ENCODE results near the gene HES5. TPM values are rescaled to one million over a fixed set of nuclear protein-coding genes. Genes with fewer than 3 reads are reported as not detected.

HES5 gene
- total and polyA plus RNA-seq, 10 of the 15 experiments (the other 5 are each of a cell fraction or from before 2014, with no cell fraction given): 0.12 to 0.15 TPM; not detected in 8

- no peak for DNase-seq (ENCODE audit: low read depth, low spot score)
- intact Hi-C loops (cut with micrococcal nuclease; ENCODE audit: unreplicated experiment): loop anchor here (1.0 to 5.0 kb wide), 2 partner anchors 21 to 865 kb away; no protein-coding TSS in a partner anchor
- Histone ChIP-seq H2AFZ (ENCODE audit: control insufficient read depth, low read depth, low read length) (peak overlapping the region; percentile 24), H3K9ac (ENCODE audit: control insufficient read depth, insufficient read depth, low read length) (peak overlapping the region; percentile 98), H3K9me3 (replicated peaks; ENCODE audit: control insufficient read depth, insufficient read depth, low read length) (no peaks in the 10 kb centered on the region), H3K36me3 (ENCODE audit: control insufficient read depth in 2 of 2, insufficient read depth in 2 of 2, low read length in 1 of 2) (peaks cover 0 to 2% of the 10 kb centered on the region in 2 experiments; a peak in 2 of 4 replicates), H3K27ac (ENCODE audit: control insufficient read depth, insufficient read depth) (peak overlapping the region; percentile 99), H4K20me1 (ENCODE audit: control insufficient read depth, insufficient read depth) (no peaks in the 10 kb centered on the region), H3K4me1 (ENCODE audit: control insufficient read depth, insufficient read depth, low read length) (peaks cover 25% of the 10 kb centered on the region), H3K4me2 (ENCODE audit: control insufficient read depth, insufficient read depth) (peak overlapping the region; percentile 97), H3K79me2 (ENCODE audit: control insufficient read depth, insufficient read depth, low read length) (peaks cover 38% of the 10 kb centered on the region), H3K27me3 (replicated peaks in 1 of 2; ENCODE audit: control insufficient read depth in 2 of 2, insufficient read depth in 2 of 2, low read length in 1 of 2) (no peaks in the 10 kb centered on the region), H3K4me3 (peak overlapping the region; percentile 87)
- ChIA-PET SMC1A (ENCODE audit: uncharacterized antibody, unreplicated experiment) (interaction anchor here (0.9 to 4.7 kb wide), 5 partner anchors 9 to 27 kb away, joined by 3 to 39 read pairs (median 7); partner anchors contain the start of gene PRXL2B), RAD21 (ENCODE audit: unreplicated experiment) (interaction anchor here (1.3 to 3.3 kb wide), 8 partner anchors 8 to 163 kb away, joined by 3 to 41 read pairs (median 12); partner anchors contain the start of gene PANK4), POLR2A (interaction anchor here (0.6 to 5.5 kb wide), 5 partner anchors 9 to 27 kb away, joined by 4 to 61 read pairs (median 23); partner anchors contain the start of gene PRXL2B), CTCF (interaction anchor here (0.8 to 5.1 kb wide), 9 partner anchors 9 to 144 kb away, joined by 3 to 54 read pairs (median 6); partner anchors contain the start of genes PEX10 and PRXL2B)
- peak; percentile 41 for ATAC-seq
- no TSS peak for BruUV-seq (replicated peaks)
- under 1% methylated on average over 23 of the region's 24 CpGs for WGBS (ENCODE audit: insufficient coverage, insufficient replicate concordance, low lambda C conversion rate, missing lambda C conversion rate)
- in situ Hi-C loops (cut with MboI): no loop called here
- FAIRE-seq: peak; percentile 47
- TF ChIP-seq USF1 (IDR thresholded peaks at IDR 0.05; ENCODE audit: borderline replicate concordance, extremely low read length, insufficient read depth, low read depth, low read length): peak; percentile 30
- peak; percentile 53; the same call in 1 of the 2 replicates for TF ChIP-seq CHD2 (IDR thresholded peaks at IDR 0.05; ENCODE audit: borderline replicate concordance, low read depth, low read length)
- no peak for TF ChIP-seq EZH2 (IDR thresholded peaks at IDR 0.05; ENCODE audit: borderline replicate concordance, control insufficient read depth, low read depth, low read length)
- TF ChIP-seq TCF3 (IDR thresholded peaks at IDR 0.05; ENCODE audit: borderline replicate concordance, insufficient read depth, low read depth, low read length): peak; percentile 72; the same call in 1 of the 2 replicates
- no peak for TF ChIP-seq WRNIP1 (IDR thresholded peaks at IDR 0.05; ENCODE audit: borderline replicate concordance, low read depth, low read length)
- TF ChIP-seq POLR2AphosphoS5 (IDR thresholded peaks at IDR 0.05; ENCODE audit: low read length): peak; percentile 25; the same call in 1 of the 2 replicates
- peak in 2 of 3 experiments; percentile 2 to 27; a peak in 1 of 6 replicates for TF ChIP-seq CTCF (IDR thresholded peaks at IDR 0.05 in 2 of 3, conservative IDR thresholded peaks at IDR 0.05 in 1 of 3; ENCODE audit: control insufficient read depth in 2 of 3, extremely low read depth in 1 of 3, insufficient read depth in 1 of 3, low read depth in 3 of 3, low read length in 3 of 3)
- TF ChIP-seq NFYA (IDR thresholded peaks at IDR 0.05; ENCODE audit: borderline replicate concordance, low read depth, low read length): no peak
- TF ChIP-seq RUNX3 (IDR thresholded peaks at IDR 0.05; ENCODE audit: low read length): peak; percentile 57
- peak; percentile 78 for TF ChIP-seq POLR2A (IDR thresholded peaks at IDR 0.05; ENCODE audit: low read depth, low read length)
- TF ChIP-seq SRF (IDR thresholded peaks at IDR 0.05; ENCODE audit: low read depth in 2 of 2, low read length in 2 of 2): 0 out of 4 replicates have a peak, but pooled peaks of 1 of the 2 experiments have one; percentile 7
- no peak for TF ChIP-seq MEF2A (IDR thresholded peaks at IDR 0.05; ENCODE audit: insufficient read depth, low read depth, low read length)
- no peak for TF ChIP-seq USF2 (IDR thresholded peaks at IDR 0.05; ENCODE audit: borderline replicate concordance, low read depth, low read length)
- peak; percentile 49 for TF ChIP-seq NR2F1 (conservative IDR thresholded peaks at IDR 0.05)
- TF ChIP-seq SPI1 (IDR thresholded peaks at IDR 0.05; ENCODE audit: borderline replicate concordance, insufficient read depth, low read depth, low read length): 0 out of 2 replicates have a peak, but pooled peaks have one; percentile 1
- no peak for TF ChIP-seq CBX5 (IDR thresholded peaks at IDR 0.05; ENCODE audit: low read depth)
Observed at GRCh38 chr1:2556678-2557481, 26.8 kb upstream of the HES5 start.
